DMS79 (cell line): ENCODE measurements around the gene THSD7A.

Experiments used
- DNase-seq: peaks from one replicate; lab custom pipeline; 2025; lab: John Stamatoyannopoulos, UW

THSD7A gene

DNA sequence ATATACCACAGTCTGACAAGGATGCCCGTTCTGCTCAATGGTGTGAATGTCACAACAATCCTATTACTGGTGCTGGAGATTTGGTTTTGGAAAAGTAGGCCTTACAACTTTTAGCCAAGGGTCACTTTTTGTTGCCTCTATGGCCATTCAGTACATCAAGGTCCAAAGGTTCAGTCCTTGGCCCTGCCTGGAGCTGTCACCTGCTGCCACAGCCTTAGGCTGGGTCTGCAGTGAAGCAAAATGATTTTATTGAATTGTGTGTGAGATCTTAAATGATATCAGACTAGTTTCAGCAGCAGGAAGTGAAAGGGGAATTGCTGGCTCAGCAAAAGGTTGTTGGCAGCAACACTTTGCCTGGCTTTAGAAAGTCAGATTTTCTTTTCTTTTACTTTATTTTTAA is 427.6 kb downstream of the THSD7A start:
- no peak for DNase-seq

DNA sequence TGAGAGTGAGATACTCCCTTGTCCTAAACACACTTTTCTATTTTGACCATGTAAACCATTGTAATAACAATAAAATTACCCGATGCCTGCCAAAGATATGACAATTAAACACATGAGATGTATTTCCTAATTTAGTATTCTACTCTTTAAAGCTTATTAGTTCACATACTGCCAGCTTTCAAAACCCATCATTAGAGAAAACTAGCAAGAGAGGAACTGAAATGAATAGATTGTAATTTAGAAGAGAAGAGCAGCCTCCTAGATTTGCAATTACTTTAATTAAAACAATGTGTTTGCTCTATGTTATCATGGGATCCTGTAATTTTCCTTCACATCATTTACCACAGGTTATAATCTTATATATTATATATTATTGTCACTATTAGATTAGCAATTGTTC is 428.2 kb downstream of the THSD7A start:
- DNase-seq = no peak

DNA sequence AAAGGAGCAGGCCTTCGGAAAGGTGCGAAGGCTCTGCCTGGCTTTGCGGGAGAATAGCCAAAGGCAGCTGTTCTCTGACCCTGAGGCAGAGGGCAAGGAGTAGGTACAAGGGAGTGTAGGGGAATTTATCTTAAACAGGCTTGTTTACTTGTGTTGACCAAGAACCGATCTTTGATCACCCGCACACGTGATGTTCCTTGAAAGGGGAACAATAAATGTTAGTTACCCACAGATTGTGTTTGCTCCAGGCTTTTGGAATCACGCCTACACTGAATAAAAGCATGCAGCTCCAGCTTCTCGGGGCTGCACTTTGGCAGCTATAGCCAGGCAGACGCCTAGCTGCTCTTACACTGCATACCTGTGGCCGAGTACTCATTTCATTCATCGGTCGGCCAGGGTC is 437.6 kb downstream of the THSD7A start:
- DNase-seq = no peak

DNA sequence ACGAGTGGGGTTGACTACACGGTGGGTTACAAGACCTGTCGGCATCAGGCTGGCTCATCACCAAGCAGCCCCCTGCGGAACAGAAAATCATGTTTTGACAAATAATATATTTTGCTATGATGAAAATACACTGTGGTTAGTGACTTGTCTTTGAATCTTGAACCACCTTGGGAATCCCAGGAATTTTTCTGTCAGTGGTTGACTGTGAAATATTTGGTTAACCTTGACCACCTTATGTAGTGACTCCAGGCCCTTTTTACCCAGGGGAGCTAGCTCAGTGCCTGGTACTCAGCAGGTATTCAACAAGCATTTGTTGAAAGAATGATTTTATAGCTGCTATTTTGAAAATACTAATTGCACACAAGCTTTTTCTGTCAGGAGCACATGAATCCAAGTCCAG is 452.4 kb downstream of the THSD7A start:
- no peak for DNase-seq

DNA sequence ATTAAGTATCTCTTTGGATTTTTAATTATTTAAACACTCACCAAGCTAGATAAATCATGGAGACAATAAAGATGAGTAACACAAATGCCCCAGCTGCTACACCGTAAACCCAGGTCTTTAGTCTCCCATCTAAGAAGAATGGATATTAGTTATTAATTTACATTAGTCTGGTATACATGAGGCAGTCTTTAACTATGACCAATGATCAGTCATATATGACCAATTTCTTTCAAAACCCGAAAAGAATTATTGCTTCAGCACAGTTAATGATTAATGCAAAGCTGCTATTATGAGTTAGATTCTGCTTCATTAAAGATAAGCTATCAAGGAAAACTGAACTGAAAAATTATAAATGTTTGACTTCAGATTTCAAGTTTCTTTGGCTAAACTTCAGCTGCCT is 455.5 kb downstream of the THSD7A start:
- no peak for DNase-seq

DNA sequence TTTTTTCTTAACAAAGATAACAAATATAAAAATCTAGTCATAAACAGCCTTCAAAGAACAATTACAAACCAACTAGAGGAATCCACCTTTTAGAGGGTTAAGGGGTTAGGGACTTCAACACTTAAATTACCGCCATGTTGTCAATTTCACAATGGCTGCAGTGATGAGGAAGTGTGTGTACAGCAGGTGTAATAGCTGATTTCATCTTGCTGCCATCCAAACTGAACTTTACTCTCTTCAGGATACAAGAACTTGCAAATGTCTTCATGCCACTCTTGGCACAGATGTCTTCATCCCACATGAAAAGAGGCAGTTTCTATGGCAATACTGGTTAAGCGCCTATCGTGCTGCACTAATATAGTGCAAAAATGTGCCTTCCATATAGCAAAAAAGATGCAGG is 457.4 kb downstream of the THSD7A start:
- DNase-seq = no peak

DNA sequence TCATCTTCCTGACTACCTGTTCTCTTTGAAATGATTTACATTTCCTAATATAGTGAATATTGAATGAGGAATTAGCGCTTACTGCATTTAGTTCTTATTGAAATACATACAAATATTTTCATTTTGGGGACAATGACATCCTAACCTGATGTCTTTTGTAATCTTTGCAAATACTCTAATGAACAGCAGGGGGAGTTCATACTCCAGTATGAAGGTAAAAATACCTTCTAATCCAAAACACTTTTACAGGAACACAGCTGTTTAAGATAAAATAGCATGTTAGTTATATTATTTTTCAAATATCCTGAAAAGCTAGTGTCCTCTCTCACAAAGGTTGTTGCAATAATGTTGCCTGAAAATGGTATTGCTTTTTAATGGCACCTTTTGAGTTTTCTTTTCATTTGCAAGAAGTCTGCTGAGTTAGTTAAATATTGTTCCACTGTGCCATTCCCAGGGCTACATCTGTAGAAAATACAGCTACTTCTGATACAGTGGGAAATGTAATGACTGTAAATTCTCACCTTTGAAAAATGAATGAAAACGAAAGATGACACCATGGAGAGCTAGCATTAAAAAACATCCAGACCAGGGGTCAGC is 458.4 kb downstream of the THSD7A start:
- DNase-seq = no peak

DNA sequence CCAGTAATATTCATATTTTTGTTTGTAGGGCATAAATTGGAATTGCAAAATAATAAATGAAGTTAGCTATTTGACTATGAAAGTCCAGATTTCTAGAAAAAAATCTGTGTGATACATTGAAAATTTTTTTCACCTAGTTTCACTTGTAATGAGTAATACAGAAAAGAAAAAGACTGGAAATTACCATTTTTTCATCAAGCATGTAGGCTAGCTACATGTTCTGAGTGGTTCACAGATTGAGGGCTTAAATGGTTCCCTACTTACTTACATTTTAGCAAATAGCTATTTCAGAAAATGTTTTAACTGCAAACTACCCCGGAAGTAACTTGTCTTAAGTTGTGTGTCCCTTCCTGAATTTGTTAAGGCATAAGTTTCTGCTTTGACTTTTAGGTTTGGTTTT is 462.3 kb downstream of the THSD7A start:
- DNase-seq = no peak

DNA sequence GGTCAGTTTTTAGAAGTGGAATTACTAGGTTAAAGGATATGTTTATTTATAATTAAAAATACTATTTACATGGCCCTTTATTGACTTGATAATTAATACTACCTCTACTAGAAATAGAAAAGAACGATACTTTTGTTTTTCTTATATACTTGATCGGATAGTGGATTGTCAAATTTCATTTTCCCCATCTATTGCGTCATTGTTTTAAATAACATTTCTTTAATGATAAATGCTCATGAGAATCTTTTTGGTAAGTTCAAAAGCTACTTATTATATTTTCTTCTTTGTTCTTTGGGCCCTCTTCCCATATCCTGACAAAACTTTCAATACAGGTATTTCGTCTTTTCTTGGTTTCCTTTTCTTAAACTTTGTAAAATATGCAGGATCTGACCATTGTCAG is 465.9 kb downstream of the THSD7A start:
- no peak for DNase-seq

DNA sequence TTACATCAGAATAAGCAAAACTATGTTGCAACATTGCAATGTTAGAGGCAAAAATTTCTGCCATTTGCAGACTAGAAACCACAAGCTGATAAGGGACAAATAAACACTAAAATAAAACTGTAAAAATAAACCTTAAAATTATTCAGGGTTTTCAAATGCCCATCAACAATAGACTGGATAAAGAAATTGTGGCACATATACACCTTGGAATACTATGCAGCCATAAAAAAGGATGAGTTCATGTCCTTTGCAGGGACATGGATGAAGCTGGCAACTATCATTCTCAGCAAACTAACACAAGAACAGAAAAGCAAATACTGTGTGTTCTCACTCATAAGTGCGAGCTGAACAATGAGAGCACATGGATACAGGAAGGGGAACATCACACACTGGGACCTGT is 473.4 kb downstream of the THSD7A start:
- DNase-seq = no peak

DNA sequence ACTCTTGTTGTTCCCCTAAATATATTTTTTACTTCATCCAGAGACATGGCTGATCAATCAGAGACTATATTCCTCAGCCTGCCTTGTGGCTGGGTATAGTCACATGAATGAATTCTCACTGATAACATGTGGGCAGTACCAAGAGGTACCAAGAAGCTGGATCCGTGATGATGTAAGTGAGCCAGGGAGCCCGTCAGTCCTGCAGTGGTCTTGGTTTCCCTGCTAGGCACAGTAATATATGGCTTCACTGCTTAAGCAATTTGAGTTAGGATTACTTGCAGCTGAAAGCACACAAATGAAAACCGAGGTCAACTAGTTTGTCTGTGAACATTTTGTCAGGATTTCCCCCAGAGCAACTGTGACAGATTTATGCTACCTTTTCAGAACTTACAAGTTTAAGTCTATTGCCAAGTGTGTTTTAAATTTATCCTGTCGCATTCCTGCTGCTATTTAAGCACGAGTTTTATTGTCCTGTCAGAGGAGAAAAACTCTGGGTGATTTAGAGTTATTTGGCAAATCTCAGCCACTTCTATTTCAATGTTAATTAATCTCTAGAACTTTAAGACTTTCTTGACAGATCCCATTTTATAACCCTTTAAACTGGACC is 476.5 kb downstream of the THSD7A start:
- no peak for DNase-seq

DNA sequence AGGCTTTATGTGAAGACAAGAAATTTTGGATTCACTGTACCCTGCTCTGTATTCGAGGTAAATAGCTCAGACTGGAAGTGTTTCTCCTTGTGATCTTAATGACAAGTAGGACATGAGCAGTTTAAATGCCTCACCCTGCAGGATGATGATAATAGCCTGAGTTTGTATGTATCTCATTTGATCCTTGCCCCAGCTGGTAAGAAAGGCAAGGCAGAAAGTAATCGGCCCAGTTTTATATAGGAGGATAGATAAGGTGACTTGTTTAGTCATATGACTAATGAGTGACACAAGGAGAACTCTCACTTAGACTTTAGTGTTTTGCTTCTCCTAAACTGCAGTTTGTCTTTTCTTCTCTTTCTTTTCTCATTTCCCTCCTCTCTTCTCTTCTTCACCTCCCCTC is 485.7 kb downstream of the THSD7A start:
- no peak for DNase-seq

DNA sequence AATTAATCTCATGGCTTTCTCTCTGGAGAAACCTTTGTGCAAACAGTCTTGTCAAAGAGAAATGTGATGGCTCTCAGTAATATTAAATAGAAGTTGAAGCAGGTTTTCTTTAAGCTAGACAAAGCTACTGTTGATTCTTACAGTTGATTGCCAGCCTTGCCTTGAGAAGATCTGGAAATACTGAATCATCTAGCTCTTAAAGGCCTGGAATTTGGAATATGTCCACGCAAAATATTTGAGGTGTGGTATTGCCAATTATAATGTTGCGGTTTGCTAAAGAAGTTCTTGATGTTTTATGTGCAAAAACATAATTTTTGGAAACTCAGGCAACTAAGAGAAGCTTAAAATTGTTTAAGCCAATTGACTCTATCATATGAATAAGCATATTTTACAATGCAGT is 486.4 kb downstream of the THSD7A start:
- DNase-seq = no peak

DNA sequence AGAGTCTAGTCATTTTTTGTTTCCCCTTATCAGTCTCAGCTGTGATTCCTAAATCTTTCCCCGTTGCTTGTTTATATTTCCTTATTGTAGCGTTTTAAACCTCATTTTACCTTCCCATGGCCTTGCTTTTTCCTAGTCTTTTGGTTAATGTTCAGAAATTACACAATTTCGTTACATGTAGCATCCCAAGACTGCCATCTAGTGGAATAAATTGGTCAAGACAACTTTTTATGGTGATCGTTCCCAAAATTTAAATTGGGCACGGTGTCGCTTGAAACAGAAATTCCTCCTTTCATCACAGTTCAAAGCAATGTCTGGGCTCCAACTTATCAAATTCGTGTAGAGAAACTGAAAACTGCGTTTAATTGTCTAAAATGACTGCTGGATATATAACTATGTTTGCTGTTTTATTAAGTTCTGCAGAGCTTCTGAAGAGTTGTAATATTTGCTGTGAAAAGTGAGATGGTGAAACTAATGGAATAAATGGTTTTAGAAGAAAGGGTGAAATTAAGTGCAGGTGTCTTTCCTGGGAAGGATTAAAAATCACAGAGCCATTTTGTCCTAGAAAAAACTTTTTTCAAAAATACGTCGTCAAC is 488.1 kb downstream of the THSD7A start:
- no peak for DNase-seq

DNA sequence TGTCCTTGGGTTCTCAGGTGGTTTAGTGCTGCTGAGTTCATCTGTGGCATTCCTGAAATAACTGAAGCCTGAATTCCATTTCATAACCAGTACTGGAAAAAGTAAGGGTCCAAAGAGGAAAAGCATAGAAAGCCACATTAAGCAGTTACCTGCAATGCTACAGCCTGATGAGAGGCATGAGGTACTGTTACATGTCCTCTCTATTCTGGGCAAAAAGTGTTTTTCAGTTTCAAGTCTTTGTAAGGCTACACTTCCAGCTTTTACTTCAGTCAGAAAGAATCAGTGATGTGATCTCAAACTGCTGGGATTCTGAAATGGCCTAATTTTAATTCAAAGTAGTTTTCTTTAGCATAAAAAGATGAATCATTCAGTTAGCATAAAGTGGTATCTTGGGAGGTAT is 488.9 kb downstream of the THSD7A start:
- no peak for DNase-seq

DNA sequence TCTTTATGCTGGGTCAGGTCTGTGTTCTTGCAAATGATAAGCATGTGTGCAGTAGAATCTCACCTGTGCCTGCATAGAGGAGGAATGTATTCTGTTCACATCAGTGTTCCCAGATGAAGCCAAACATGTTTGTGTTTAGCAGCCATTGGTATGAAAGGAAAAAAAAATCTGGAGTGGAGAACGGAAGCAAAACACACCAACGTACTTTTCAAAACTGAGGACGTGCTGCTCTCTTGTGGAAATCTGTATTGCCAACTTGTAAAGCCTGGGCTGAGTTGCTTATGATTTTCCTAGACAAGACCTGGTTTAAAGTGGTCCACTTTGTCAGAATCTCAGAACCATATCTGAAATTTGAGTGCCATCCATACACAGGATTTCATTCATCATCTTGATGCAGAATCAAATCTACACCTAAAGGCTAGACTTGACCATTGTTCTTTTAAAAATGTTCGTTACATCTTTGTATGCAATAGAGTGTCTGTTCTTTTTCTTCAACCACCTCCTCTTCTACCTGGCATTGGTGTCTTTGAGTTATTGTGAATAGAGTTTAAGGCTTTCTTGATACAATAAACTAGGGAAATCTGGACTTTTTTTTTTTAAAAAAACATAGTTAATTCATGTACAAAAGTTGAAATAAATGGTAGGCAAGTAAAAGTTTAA is 490.6 kb downstream of the THSD7A start:
- peak; percentile 56 for DNase-seq

DNA sequence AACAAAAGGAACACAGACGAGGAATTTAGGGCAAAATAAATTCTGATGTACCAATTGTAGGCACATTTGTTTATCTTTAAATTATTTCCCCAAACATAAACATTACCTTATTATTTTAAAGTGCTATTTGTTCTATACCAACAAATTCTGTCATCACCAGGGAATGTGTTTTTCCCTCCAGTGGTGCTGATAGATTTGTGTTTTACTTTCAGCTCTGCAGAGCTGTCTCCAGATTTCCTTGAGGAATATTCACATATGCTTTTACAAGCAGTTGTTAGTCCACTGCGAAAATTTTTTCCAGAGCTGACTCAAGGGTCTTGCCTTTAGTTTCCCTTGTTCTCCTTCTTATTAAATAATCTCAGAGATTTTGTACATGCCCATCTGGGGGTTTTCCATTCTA is 495.6 kb downstream of the THSD7A start:
- DNase-seq = no peak

DNA sequence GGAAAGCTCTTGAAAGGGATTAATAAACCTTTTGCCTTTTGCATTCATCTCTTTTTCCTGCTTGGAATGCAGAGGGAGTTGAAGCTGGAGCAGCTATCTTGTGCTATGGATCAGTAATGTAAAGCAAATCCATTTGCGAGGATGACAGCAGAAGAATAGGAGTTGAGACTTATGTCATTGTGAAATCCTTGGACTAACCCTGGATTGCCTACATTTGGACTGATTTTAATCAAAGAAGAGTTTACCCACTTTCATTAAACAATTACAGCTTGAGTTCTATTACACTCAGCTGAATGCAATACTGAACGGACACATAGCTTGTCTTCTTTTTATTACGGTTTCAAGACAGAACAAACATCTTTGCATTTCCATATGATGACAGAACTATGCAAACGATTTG is 496.1 kb downstream of the THSD7A start:
- DNase-seq = no peak

DNA sequence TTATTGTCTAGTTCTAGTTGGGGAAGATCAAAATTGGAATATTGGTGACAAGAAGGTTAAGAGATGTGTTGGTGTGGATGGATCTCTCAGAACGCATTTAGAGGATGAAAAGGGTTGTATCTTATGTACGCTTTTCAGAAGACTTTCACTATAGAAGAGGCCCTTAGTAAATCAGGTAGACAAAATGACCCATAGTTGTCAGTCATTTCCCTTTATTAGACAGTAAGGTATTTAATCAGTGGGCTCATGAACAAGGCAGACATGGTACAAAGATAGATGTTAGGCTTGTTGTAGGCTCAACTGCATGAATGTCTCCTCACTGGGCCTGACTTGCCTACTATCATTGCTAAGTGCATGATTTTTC is 499.2 kb downstream of the THSD7A start:
- DNase-seq = no peak

DNA sequence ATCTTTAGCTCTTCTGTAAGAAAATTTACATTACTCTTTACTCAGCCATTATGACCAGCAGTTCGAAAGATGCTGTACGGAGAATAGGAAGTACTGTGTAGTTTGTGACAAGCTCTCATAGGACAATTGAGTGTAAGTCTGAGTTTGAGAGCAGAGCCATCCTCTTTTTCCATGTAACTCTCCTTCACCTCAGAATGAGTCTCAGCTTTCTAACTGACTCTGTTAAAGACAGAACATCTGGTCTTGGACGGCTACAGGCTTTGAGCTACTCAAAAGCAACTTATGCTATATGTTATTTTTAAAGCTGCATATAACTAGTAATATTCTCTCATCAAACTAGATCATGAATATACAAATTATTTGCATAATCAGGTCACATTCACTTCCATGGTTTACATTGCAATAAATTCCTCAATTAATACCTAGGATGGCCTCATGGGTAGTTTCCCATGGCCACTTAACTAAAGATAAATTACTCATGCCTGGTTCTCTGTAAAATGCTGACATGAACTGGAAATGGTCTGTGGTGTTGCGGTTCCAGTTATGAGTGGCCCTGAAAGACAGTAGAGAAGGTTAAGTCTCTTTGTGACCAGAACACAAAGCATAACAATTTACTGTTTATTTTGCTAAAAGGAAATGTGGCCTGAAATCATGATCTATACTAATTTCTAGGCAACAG is 499.7 kb downstream of the THSD7A start:
- no peak for DNase-seq

DNA sequence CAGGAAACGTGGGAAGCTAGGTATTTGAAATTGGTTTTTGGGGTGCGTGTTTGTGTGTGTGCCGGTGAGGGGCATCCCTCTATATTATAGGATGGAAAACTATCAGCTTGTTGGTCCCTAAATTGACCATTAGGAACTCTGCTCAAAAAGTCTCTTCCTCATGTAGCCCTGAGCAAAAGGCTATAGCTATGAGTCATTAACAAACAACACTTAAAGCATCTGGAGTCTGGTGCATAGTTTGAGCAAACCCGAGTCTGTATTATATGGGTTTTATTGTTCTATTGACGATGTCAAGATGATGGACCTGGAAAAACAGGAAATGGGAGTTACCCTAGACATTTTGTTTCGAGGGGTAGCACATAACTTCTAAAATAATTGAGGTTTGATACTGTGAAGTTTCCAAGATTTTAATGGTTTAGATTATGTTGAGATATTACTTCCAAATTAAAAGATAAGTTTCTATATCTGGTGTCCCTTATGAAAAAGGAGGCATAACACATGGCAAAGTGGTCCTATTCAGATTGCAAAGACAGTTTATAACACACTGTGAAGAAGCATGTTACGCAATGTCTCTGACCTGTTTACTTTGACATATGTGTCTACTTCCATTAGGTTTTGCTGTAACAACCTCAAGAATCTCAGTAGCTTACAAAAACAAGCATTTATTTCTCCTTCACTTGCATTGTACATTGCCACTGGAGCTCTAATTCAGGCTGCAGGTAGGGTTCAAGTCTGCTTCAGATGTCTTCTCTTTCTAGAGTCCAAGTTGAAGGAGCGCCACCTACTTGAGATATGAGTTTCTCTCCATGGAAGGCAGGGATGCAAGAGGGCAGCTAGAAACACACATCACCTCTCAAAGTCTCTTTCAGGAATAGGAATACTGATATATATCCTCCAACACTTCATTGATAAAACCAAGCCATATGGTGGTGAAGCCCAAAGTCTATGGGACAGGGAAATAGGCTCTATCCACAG is 500.6 kb downstream of the THSD7A start:
- DNase-seq = no peak

DNA sequence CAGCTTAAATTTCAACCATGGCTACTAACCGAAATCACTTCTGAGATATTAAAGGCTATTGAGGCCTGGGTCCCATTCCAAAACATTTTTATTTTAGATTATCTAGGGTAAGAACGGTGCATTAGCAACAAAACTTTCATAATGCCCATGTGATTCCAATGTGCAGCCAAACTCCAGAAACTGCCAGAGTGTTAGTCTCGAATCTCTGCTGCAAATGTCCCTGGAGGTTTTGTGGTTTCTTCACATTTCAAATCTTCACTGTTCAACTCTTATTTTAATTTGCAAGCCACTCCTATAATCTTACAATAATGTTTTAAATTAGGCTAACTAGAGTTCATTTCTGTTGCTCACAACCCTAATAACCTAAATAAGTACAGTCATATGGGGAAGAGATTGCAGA is 501.3 kb downstream of the THSD7A start:
- no peak for DNase-seq
